ENCODE data around the gene GNAS.

The GNAS gene

GRCh38 chr20:58927490-58928061 lies 75.1 kb downstream of the GNAS start:
- Histone ChIP-seq H3K9ac (no peak overlapping the region), H3K4me2 (no peak overlapping the region), H3K36me3 (ENCODE audit: insufficient read depth) (no peaks in the 10 kb centered on the region), H3K79me2 (ENCODE audit: insufficient read depth, low read depth) (no peaks in the 10 kb centered on the region), H3K27me3 (ENCODE audit: insufficient read depth, low read depth) (no peaks in the 10 kb centered on the region), H3K4me1 (ENCODE audit: low read depth, poor library complexity, severe bottlenecking) (peaks cover 21% of the 10 kb centered on the region), H4K20me1 (ENCODE audit: insufficient read depth) (no peaks in the 10 kb centered on the region), H2AFZ (ENCODE audit: low read depth) (no peak overlapping the region), H3K27ac (no peak overlapping the region), H3K4me3 (IDR thresholded peaks at IDR 0.05; ENCODE audit: insufficient read depth, low read depth, low read length) (no peak overlapping the region)
- TF ChIP-seq, protein P1, sequence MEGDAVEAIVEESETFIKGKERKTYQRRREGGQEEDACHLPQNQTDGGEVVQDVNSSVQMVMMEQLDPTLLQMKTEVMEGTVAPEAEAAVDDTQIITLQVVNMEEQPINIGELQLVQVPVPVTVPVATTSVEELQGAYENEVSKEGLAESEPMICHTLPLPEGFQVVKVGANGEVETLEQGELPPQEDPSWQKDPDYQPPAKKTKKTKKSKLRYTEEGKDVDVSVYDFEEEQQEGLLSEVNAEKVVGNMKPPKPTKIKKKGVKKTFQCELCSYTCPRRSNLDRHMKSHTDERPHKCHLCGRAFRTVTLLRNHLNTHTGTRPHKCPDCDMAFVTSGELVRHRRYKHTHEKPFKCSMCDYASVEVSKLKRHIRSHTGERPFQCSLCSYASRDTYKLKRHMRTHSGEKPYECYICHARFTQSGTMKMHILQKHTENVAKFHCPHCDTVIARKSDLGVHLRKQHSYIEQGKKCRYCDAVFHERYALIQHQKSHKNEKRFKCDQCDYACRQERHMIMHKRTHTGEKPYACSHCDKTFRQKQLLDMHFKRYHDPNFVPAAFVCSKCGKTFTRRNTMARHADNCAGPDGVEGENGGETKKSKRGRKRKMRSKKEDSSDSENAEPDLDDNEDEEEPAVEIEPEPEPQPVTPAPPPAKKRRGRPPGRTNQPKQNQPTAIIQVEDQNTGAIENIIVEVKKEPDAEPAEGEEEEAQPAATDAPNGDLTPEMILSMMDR (conservative IDR thresholded peaks at IDR 0.05; ENCODE audit: low read depth, low read length) = no peak

GRCh38 chr20:58930496-58930895 lies 78.0 kb downstream of the GNAS start:
- TF ChIP-seq, protein P1 (conservative IDR thresholded peaks at IDR 0.05; ENCODE audit: low read depth, low read length) = no peak
- H3K4me2 ChIP-seq = no peak overlapping the region

DNA sequence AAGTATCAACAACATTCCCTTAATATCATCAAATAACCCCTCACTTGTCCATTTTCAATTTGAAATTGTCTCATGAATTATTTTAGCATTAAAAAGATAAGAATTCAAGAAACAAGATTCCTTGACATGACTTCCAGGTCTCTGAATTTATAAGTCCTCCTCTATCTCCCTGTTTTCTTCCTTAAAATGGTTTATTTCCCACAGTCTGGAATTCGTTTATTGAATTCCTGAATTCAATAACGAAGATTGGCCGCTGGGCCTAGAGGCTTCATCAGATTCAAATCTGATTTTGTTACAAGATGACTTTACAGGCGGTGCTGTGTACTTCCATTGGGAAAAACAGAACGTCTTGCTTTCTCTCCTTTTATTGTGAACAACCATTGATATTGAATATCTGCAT lies 79.7 kb downstream of the GNAS start:
- H3K4me2 ChIP-seq = no peak overlapping the region
- no peaks in the 10 kb centered on the region for H4K20me1 ChIP-seq (ENCODE audit: insufficient read depth)
- no peaks in the 10 kb centered on the region for H3K79me2 ChIP-seq (ENCODE audit: insufficient read depth, low read depth)
- H3K27ac ChIP-seq = no peak overlapping the region
- TF ChIP-seq, protein P1 (conservative IDR thresholded peaks at IDR 0.05; ENCODE audit: low read depth, low read length) = no peak
- H3K36me3 ChIP-seq (ENCODE audit: insufficient read depth) = no peaks in the 10 kb centered on the region
- H3K9ac ChIP-seq = no peak overlapping the region
- H3K4me3 ChIP-seq (IDR thresholded peaks at IDR 0.05; ENCODE audit: insufficient read depth, low read depth, low read length) = no peak overlapping the region
- no peaks in the 10 kb centered on the region for H3K27me3 ChIP-seq (ENCODE audit: insufficient read depth, low read depth)
- no peaks in the 10 kb centered on the region for H3K4me1 ChIP-seq (ENCODE audit: low read depth, poor library complexity, severe bottlenecking)
- no peak overlapping the region for H2AFZ ChIP-seq (ENCODE audit: low read depth)

More at GRCh38 chr20:58930496-58930895, 78.0 kb downstream of the GNAS start:
- H3K27me3 ChIP-seq (ENCODE audit: insufficient read depth, low read depth) = no peaks in the 10 kb centered on the region
- H3K4me1 ChIP-seq (ENCODE audit: low read depth, poor library complexity, severe bottlenecking) = no peaks in the 10 kb centered on the region
- H2AFZ ChIP-seq (ENCODE audit: low read depth) = no peak overlapping the region
- no peaks in the 10 kb centered on the region for H3K36me3 ChIP-seq (ENCODE audit: insufficient read depth)
- H3K27ac ChIP-seq = no peak overlapping the region
- no peaks in the 10 kb centered on the region for H4K20me1 ChIP-seq (ENCODE audit: insufficient read depth)
- H3K9ac ChIP-seq = no peak overlapping the region
- no peak overlapping the region for H3K4me3 ChIP-seq (IDR thresholded peaks at IDR 0.05; ENCODE audit: insufficient read depth, low read depth, low read length)
- no peaks in the 10 kb centered on the region for H3K79me2 ChIP-seq (ENCODE audit: insufficient read depth, low read depth)

DNA sequence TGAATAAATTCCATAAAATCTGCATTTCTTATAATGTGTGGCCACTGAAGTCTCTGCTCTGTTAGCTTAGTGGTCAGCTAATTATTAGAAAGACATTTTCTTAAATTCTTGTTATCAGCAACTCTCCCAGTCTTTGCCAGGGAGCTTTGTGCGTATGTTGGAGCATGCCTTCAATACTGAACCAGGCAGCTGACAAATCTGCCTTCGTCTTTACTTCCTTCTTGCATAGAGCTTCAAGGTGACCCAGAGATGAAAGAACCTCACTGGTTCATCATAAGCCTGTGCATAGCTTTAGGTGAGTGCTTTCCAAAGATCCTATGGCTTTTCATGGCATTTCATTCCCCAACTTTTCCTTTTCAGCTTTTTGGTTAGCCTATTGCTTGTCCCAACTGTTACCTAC lies 85.6 kb downstream of the GNAS start:
- Histone ChIP-seq H3K27ac (no peak overlapping the region), H3K4me2 (no peak overlapping the region), H4K20me1 (ENCODE audit: insufficient read depth) (no peaks in the 10 kb centered on the region), H3K27me3 (ENCODE audit: insufficient read depth, low read depth) (no peaks in the 10 kb centered on the region), H2AFZ (ENCODE audit: low read depth) (no peak overlapping the region), H3K4me1 (ENCODE audit: low read depth, poor library complexity, severe bottlenecking) (no peaks in the 10 kb centered on the region), H3K36me3 (ENCODE audit: insufficient read depth) (no peaks in the 10 kb centered on the region), H3K9ac (no peak overlapping the region), H3K79me2 (ENCODE audit: insufficient read depth, low read depth) (no peaks in the 10 kb centered on the region), H3K4me3 (IDR thresholded peaks at IDR 0.05; ENCODE audit: insufficient read depth, low read depth, low read length) (no peak overlapping the region)
- TF ChIP-seq, protein P1 (conservative IDR thresholded peaks at IDR 0.05; ENCODE audit: low read depth, low read length) = no peak

All from KMS-11 (cell line).